Glutamatergic neuron (in vitro differentiated cells): Measurements from ENCODE around the gene SLC23A2. TPM values are rescaled to one million over a fixed set of nuclear protein-coding genes. Genes with fewer than 3 reads are reported as not detected.

Source experiments
- DNase-seq: peaks from one replicate; pipeline ENCODE4 v3.0.0; 2022
- H3K27ac Mint-ChIP-seq: one replicate; pipeline ENCODE4 v1.8.0; 2020; ENCODE audit warnings: mild to moderate bottlenecking, mixed read lengths, inconsistent platforms; ENCODE audit not compliant: unreplicated experiment
- H3K27me3 Mint-ChIP-seq: one replicate; pipeline ENCODE4 v1.8.0; 2020; ENCODE audit warnings: mild to moderate bottlenecking, moderate library complexity, mixed read lengths, inconsistent platforms; ENCODE audit not compliant: unreplicated experiment
- H3K36me3 Mint-ChIP-seq: one replicate; pipeline ENCODE4 v1.8.0; 2020; ENCODE audit warnings: mild to moderate bottlenecking, mixed read lengths, inconsistent platforms; ENCODE audit not compliant: unreplicated experiment
- H3K4me1 Mint-ChIP-seq: one replicate; pipeline ENCODE4 v1.8.0; 2020; ENCODE audit warnings: mild to moderate bottlenecking, low read depth, mixed read lengths, inconsistent platforms; ENCODE audit not compliant: unreplicated experiment
- H3K4me3 Mint-ChIP-seq: one replicate; pipeline ENCODE4 v1.8.0; 2020; ENCODE audit warnings: mild to moderate bottlenecking, mixed read lengths, inconsistent platforms; ENCODE audit not compliant: unreplicated experiment
- H3K9me3 Mint-ChIP-seq: one replicate; pipeline ENCODE4 v1.8.0; 2020; ENCODE audit warnings: mild to moderate bottlenecking, moderate library complexity, mixed read lengths, inconsistent platforms; ENCODE audit not compliant: unreplicated experiment
- total RNA-seq: library from RNA; stranded (reverse); fragmentation: NEBNext Ultra II Directional; extraction: Animal tissue kit (Norgen Biotek cat#: 25700); gene quantifications from one replicate; pipeline ENCODE4 v1.2.1, GENCODE V29; 2021; ENCODE audit not compliant: unreplicated experiment
- TF ChIP-seq, protein P1 (sequence below): fragments of 200-600 bp; sonication (generic); IDR thresholded peaks from one replicate; pipeline ENCODE4 v1.5.0; 2021; ENCODE audit not compliant: partially characterized antibody, unreplicated experiment

SLC23A2 gene
- total RNA-seq, 1 donor from 2014 or later = 20.4 TPM

DNA sequence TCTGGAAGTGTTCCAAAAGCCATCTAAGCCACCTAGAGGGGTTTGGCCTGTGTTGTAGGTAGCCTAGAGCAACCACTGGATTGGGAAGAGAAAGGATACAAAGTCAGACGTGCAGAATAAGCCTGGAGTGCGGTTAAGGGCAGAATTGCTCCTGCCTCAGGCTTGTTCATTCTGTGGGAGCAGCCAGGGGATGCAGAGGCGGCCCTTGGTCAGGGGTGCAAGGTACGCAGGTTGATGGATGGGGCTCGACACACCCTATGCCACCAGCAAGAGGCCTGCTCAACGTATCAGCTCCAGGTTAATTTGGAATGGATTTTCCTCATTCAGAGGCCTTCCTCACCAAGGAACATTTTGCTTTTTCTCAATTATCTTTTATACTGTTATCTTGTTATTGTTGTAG is 129.8 kb downstream of the SLC23A2 start:
- H3K27ac Mint-ChIP-seq = no peak overlapping the region
- DNase-seq = no peak
- H3K4me1 Mint-ChIP-seq = peaks cover 20% of the 10 kb centered on the region
- no peak overlapping the region for H3K4me3 Mint-ChIP-seq
- no peaks in the 10 kb centered on the region for H3K9me3 Mint-ChIP-seq
- peaks cover 9% of the 10 kb centered on the region for H3K27me3 Mint-ChIP-seq
- TF ChIP-seq, protein P1, sequence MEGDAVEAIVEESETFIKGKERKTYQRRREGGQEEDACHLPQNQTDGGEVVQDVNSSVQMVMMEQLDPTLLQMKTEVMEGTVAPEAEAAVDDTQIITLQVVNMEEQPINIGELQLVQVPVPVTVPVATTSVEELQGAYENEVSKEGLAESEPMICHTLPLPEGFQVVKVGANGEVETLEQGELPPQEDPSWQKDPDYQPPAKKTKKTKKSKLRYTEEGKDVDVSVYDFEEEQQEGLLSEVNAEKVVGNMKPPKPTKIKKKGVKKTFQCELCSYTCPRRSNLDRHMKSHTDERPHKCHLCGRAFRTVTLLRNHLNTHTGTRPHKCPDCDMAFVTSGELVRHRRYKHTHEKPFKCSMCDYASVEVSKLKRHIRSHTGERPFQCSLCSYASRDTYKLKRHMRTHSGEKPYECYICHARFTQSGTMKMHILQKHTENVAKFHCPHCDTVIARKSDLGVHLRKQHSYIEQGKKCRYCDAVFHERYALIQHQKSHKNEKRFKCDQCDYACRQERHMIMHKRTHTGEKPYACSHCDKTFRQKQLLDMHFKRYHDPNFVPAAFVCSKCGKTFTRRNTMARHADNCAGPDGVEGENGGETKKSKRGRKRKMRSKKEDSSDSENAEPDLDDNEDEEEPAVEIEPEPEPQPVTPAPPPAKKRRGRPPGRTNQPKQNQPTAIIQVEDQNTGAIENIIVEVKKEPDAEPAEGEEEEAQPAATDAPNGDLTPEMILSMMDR = no peak
- peaks cover 8% of the 10 kb centered on the region for H3K36me3 Mint-ChIP-seq

DNA sequence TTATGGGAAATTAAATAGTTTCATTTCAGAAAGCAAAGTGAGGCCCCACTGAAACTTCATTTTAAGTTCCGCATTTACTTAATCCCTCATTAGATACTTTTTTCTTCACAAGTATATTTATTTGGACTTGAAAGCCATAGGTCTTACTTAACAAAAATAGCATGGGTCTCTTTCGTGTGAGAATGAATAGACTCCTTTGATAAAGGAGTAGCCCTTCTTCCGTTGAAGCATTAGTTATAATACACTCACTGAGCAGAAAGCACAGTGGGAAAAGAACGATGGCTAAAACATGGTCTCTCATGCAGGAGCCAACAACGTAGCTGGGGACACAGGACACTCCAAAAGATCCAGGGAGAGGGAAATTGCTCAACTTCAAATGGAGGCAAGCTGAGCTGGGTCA is 130.4 kb downstream of the SLC23A2 start:
- H3K36me3 Mint-ChIP-seq = peaks cover 8% of the 10 kb centered on the region

DNA sequence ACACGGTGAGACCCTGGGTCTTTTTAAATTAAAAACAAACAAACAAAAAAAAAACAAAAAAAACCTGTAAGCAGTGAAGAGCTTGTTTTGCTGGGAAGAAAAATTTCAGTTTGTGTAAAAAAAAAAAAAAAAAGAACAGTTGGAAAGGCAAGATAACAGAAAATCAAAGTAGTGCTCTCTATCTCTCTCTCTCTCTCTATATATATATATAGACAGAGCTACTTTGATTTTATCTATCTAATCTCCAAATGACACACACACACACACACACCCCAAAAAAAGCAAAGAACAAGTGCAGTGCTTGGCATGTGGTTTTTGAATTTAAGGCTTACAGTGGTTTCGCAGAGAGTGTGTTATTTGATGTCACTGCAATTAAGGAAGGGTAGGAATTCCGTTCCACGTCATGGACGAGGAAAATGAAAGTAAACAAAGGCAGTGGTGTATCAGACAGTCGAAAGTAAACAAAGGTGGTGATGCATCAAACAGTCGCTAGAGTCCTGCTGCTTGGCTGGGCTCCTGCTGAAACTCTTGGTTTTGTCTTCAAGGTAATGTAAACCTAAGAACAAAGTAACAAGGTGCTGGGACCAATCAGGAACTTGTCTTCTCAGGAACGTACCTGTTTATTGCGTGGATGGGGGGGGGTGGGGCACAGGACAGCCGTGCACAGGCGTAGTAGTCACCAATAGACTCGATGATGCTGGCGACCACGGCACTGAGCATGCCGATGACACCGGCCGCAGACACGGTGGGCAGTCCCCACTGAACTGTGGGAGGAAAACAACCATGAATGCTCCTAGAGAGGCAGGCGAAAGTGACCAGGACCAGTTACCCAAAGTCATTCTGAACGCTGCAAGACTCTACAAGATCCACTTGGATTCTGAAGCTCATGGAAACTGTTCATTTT is 131.8 kb downstream of the SLC23A2 start:
- H3K27me3 Mint-ChIP-seq = peaks cover 9% of the 10 kb centered on the region
- H3K27ac Mint-ChIP-seq = no peak overlapping the region
- H3K36me3 Mint-ChIP-seq = peaks cover 8% of the 10 kb centered on the region
- no peak overlapping the region for H3K4me3 Mint-ChIP-seq
- no peak for DNase-seq
- TF ChIP-seq, protein P1 = no peak
- no peaks in the 10 kb centered on the region for H3K9me3 Mint-ChIP-seq
- peaks cover 19% of the 10 kb centered on the region for H3K4me1 Mint-ChIP-seq

More for the DNA sequence above, 130.4 kb downstream of the SLC23A2 start:
- H3K9me3 Mint-ChIP-seq = no peaks in the 10 kb centered on the region
- H3K27me3 Mint-ChIP-seq = peaks cover 9% of the 10 kb centered on the region
- H3K4me3 Mint-ChIP-seq = no peak overlapping the region
- H3K4me1 Mint-ChIP-seq = peaks cover 20% of the 10 kb centered on the region
- DNase-seq = no peak
- H3K27ac Mint-ChIP-seq = peak overlapping the region; percentile 15
- TF ChIP-seq, protein P1 = no peak

DNA sequence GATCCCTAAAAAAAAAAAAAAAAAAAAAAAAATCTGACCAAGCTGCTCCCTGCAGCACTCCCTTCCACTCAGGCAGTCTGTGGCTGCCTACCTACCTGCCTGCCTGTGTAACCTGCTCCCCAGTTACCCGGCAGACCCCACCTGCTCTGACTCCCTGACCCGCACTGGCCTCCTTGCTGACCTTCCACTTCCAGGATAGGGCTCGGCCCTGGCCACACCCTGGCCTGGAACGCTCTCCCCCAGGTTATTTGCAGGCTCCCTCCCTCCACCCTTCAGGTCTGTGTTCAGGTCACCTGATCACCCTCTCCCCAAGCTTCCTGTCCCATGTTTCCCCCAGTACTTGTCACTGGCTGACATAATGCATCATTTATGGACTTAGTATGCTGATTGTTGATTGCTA is 134.3 kb downstream of the SLC23A2 start:
- Mint-ChIP-seq H3K4me1 (peaks cover 10% of the 10 kb centered on the region), H3K36me3 (peaks cover 4% of the 10 kb centered on the region), H3K27me3 (peaks cover 6% of the 10 kb centered on the region), H3K9me3 (no peaks in the 10 kb centered on the region), H3K4me3 (no peak overlapping the region), H3K27ac (no peak overlapping the region)
- TF ChIP-seq, protein P1 = no peak
- no peak for DNase-seq

DNA sequence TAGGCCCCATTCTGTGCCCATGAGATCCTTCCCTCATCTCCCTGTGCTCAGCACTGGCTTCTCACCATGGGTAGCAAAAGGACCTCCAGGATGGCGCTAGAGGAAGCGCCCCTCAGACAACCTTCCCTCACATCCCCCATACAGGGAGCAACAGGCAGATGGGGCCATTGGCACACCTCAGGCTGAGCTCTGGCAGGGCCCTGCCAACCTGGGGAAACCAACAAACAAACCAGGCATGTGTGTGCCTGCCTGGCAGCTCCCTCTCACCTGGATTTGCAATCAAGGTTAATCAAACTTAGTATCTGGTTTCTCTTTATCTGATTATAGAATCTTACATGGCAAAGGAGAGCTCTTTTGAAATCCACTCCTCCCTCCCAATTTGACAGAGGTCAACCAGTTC is 134.9 kb downstream of the SLC23A2 start:
- no peak overlapping the region for H3K27ac Mint-ChIP-seq
- H3K4me3 Mint-ChIP-seq = no peak overlapping the region
- peaks cover 10% of the 10 kb centered on the region for H3K4me1 Mint-ChIP-seq
- H3K9me3 Mint-ChIP-seq = no peaks in the 10 kb centered on the region
- peaks cover 4% of the 10 kb centered on the region for H3K36me3 Mint-ChIP-seq
- TF ChIP-seq, protein P1 = no peak
- H3K27me3 Mint-ChIP-seq = peaks cover 6% of the 10 kb centered on the region
- DNase-seq = no peak
